Endothelial cell of umbilical vein (primary cell): ENCODE data around the gene RGPD4. TPM values are rescaled to one million over a fixed set of nuclear protein-coding genes. Genes with fewer than 3 reads are reported as not detected.

ENCODE experiments used
- BruUV-seq: library from RNA; stranded (reverse); fragments of 400-500 nt; replicated peaks from 2 replicates; lab custom pipeline; 2021; lab: Mats Ljungman, UMichigan
- CTCF ChIA-PET: fragments of 300-600, 350-600 bp; sonication (Branson Sonifier 250); formaldehyde crosslinking; loops from one replicate; lab custom pipeline; 2021; ENCODE audit warnings: antibody characterized with exemption, inconsistent platforms; lab: Charles Lee
- POLR2A ChIA-PET: fragments of 300-600, 350-600 bp; sonication (Branson Sonifier 250); formaldehyde crosslinking; loops from one replicate; lab custom pipeline; 2021; ENCODE audit warnings: antibody characterized with exemption, inconsistent platforms; lab: Charles Lee
- DNase-seq: peaks from one replicate; pipeline ENCODE4 v3.0.0-alpha.2; 2011; ENCODE audit warnings: low read depth, low spot score
- FAIRE-seq: peaks from 2 replicates; lab custom pipeline; 2011; peaks lifted over from hg19 to GRCh38; lab: Jason Lieb, UNC
- H2AFZ ChIP-seq: 2 replicates; pipeline ENCODE4 v1.6.0; 2012; ENCODE audit warnings: low read depth, low read length, control low read depth, inconsistent platforms
- H3K27ac ChIP-seq: 2 replicates; pipeline ENCODE4 v1.5.1; 2011; ENCODE audit warnings: low read depth, mild to moderate bottlenecking, control low read depth, low read length, moderate library complexity; ENCODE audit not compliant: insufficient read depth
- H3K27me3 ChIP-seq, 2 experiments: 2 replicates each; pipeline versions ENCODE4 v1.6.0 to v1.6.1; 2011; ENCODE audit warnings: low read length in 2 of 2, mixed read lengths in 1 of 2; ENCODE audit not compliant: control insufficient read depth in 2 of 2, insufficient read depth in 2 of 2
- H3K36me3 ChIP-seq, 2 experiments: 2 replicates in 1 of 2; 3 replicates in 1 of 2; pipeline ENCODE4 v1.5.1; 2011; ENCODE audit warnings: low read length in 2 of 2, mild to moderate bottlenecking in 1 of 2, moderate library complexity in 1 of 2; ENCODE audit not compliant: control insufficient read depth in 2 of 2, insufficient read depth in 2 of 2; ENCODE audit errors: extremely low read depth in 1 of 2
- H3K4me1 ChIP-seq: 3 replicates; pipeline ENCODE4 v1.5.1; 2011; ENCODE audit warnings: mild to moderate bottlenecking, low read length; ENCODE audit not compliant: control insufficient read depth, insufficient read depth; ENCODE audit errors: extremely low read depth
- H3K4me2 ChIP-seq: 2 replicates; pipeline ENCODE4 v1.6.1; 2011; ENCODE audit warnings: low read length, control low read depth, mixed read lengths; ENCODE audit not compliant: insufficient read depth
- H3K4me3 ChIP-seq, 3 experiments: fragments of 200-600 bp in 1 of 3; sonication (generic), shearing (Covaris generic) in 1 of 3; replicated peaks in 1 of 3; 2 replicates each; pipeline ENCODE4 v1.5.1; 2011 to 2016; ENCODE audit warnings: control low read depth in 3 of 3, low read length in 3 of 3, mild to moderate bottlenecking in 2 of 3, inconsistent platforms in 1 of 3, low read depth in 1 of 3, moderate library complexity in 1 of 3; ENCODE audit not compliant: insufficient read depth in 1 of 3
- H3K79me2 ChIP-seq: 2 replicates; pipeline ENCODE4 v1.6.0; 2012; ENCODE audit warnings: low read length, inconsistent platforms; ENCODE audit not compliant: control insufficient read depth, insufficient read depth
- H3K9ac ChIP-seq: replicated peaks from 2 replicates; pipeline ENCODE3; 2011; ENCODE audit warnings: low read length, control low read depth; ENCODE audit not compliant: insufficient read depth; ENCODE audit errors: extremely low read depth
- H3K9me1 ChIP-seq: replicated peaks from 3 replicates; pipeline ENCODE4 v1.6.0; 2011; ENCODE audit warnings: mild to moderate bottlenecking, low read length; ENCODE audit not compliant: control insufficient read depth, insufficient read depth; ENCODE audit errors: extremely low read depth
- H3K9me3 ChIP-seq: replicated peaks from 2 replicates; pipeline ENCODE4 v1.5.1; 2012; ENCODE audit warnings: low read length, inconsistent platforms; ENCODE audit not compliant: control insufficient read depth, insufficient read depth
- H4K20me1 ChIP-seq: replicated peaks from 2 replicates; pipeline ENCODE3; 2011; ENCODE audit warnings: mild to moderate bottlenecking, low read length; ENCODE audit not compliant: control insufficient read depth, insufficient read depth; ENCODE audit errors: extremely low read depth
- EZH2 ChIP-seq: IDR thresholded peaks from 2 replicates; pipeline ENCODE4 v1.6.1; 2012; ENCODE audit warnings: borderline replicate concordance, low read depth, mild to moderate bottlenecking, moderate library complexity, low read length, inconsistent platforms; ENCODE audit not compliant: severe bottlenecking
- FOS ChIP-seq: IDR thresholded peaks from 2 replicates; pipeline ENCODE4 v1.6.1; 2011; ENCODE audit warnings: mild to moderate bottlenecking, low read length, moderate library complexity, borderline replicate concordance; ENCODE audit not compliant: insufficient read depth
- GATA2 ChIP-seq: IDR thresholded peaks from 2 replicates; pipeline ENCODE4 v1.7.0; 2011; ENCODE audit warnings: low read depth, mild to moderate bottlenecking, moderate library complexity, mixed read lengths, low read length; ENCODE audit not compliant: insufficient read length, insufficient read depth
- JUN ChIP-seq: IDR thresholded peaks from 2 replicates; pipeline ENCODE4 v1.6.1; 2011; ENCODE audit warnings: borderline replicate concordance, low read depth; ENCODE audit not compliant: insufficient read length, insufficient read depth
- MYC ChIP-seq: IDR thresholded peaks from one replicate; pipeline ENCODE4 v1.6.1; 2011; ENCODE audit warnings: mild to moderate bottlenecking, low read depth, low read length
- POLR2A ChIP-seq: IDR thresholded peaks from 2 replicates; pipeline ENCODE4 v1.6.1; 2012; ENCODE audit warnings: low read depth, mild to moderate bottlenecking, control low read depth, low read length
- POLR2AphosphoS5 ChIP-seq: IDR thresholded peaks from 2 replicates; pipeline ENCODE4 v1.6.1; 2012; ENCODE audit warnings: low read depth, mild to moderate bottlenecking, control low read depth, low read length, moderate library complexity; ENCODE audit not compliant: insufficient read depth
- dilution Hi-C: fragments of 300-500 bp; cut with MboI; formaldehyde crosslinking; loops from one replicate; pipeline ENCODE4 v1.15.0; 2019; ENCODE audit warnings: low sequenced_read_pairs; ENCODE audit not compliant: extremely low pct_ligation_motif_present
- intact Hi-C: fragments of 100-400 bp; cut with micrococcal nuclease; formaldehyde crosslinking; loops from one replicate; pipeline ENCODE4 v1.10.0; 2022
- polyA plus RNA-seq, 4 experiments: library from polyadenylated mRNA; depleted of rRNA in 3 of 4; stranded (reverse) in 3 of 4; unstranded in 1 of 4; fragments of >200 nt; gene quantifications; 2 replicates each; pipeline versions ENCODE4 v1.2.1 to v1.2.3, GENCODE V29; 2011 to 2012; ENCODE audit warnings: missing spikeins in 1 of 4
- total RNA-seq: library from RNA; stranded (reverse); gene quantifications from 2 replicates; pipeline ENCODE4 v1.2.3, GENCODE V29; 2021
- TF ChIP-seq, protein P1 (sequence below): IDR thresholded peaks from 2 replicates; pipeline ENCODE4 v1.6.1; 2011; ENCODE audit not compliant: insufficient read depth, insufficient read length
- TF ChIP-seq, protein P2 (sequence below), 2 donors: IDR thresholded peaks; 1 replicate in 1 of 2; 2 replicates in 1 of 2; pipeline ENCODE4 v1.5.1; 2011; ENCODE audit warnings: low read length in 2 of 2, mild to moderate bottlenecking in 2 of 2, moderate library complexity in 2 of 2, control low read depth in 1 of 2, inconsistent platforms in 1 of 2, low read depth in 1 of 2; ENCODE audit not compliant: insufficient read depth in 1 of 2; ENCODE audit errors: extremely low read depth in 1 of 2

RGPD4 gene
- total and polyA plus RNA-seq, 2 donors (not counting 3 experiments of a cell fraction or from before 2014, with no cell fraction given), result not detected

DNA sequence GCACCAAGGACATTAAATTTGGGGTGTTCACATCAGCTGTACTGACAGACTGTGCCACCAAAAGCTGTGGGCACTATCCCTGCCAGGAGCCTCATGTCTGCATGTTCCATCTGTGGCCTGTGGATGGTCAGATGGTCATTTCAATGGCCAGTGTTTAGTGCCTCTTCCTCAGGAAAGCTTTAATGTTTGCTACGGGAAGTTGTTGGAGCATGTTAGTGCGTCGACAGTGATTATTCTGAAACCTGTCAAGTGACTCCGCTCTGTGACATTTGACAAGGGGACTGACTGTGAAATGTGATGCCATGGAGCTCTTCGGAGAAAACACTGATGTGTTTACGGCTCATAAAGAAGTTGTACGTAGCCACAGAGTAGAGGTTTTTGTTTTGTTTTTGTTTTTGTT lies 18.7 kb upstream of the RGPD4 start:
- FAIRE-seq, result no peak
- TF ChIP-seq FOS (no peak), GATA2 (no peak), JUN (no peak), POLR2A (no peak)
- TF ChIP-seq, protein P1, sequence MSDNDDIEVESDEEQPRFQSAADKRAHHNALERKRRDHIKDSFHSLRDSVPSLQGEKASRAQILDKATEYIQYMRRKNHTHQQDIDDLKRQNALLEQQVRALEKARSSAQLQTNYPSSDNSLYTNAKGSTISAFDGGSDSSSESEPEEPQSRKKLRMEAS, result no peak

DNA sequence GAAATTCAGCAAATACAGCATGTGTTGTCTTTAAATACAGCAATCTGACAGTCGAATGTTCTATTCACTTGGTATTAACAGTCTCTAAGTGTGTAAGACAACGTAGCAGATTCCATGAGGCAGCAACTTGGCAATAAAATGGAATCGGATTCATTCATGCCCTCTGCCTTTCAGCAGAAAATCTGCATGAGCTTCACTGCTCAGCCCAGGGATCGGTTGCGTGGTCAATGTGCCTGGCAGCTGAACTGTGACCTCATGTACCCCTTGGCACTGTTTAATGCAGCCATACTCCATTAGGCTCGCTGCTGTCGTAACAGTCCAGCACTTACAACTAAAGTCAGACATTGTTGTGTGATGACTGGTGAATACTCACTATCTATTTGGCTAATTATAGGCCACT lies 17.7 kb upstream of the RGPD4 start:
- H3K9me3 ChIP-seq, result no peaks in the 10 kb centered on the region
- POLR2A ChIA-PET, result no interaction called here
- H3K36me3 ChIP-seq, result no peaks in the 10 kb centered on the region
- DNase-seq (no peak), FAIRE-seq (no peak)
- H4K20me1 ChIP-seq, result no peaks in the 10 kb centered on the region
- no peak overlapping the region for H3K4me2 ChIP-seq
- H2AFZ ChIP-seq, result no peak overlapping the region
- H3K4me1 ChIP-seq, result no peaks in the 10 kb centered on the region
- TF ChIP-seq JUN (no peak), POLR2A (no peak), POLR2AphosphoS5 (no peak), FOS (no peak), EZH2 (no peak), MYC (no peak), GATA2 (no peak)
- TF ChIP-seq, protein P1, result no peak
- TF ChIP-seq, protein P2, sequence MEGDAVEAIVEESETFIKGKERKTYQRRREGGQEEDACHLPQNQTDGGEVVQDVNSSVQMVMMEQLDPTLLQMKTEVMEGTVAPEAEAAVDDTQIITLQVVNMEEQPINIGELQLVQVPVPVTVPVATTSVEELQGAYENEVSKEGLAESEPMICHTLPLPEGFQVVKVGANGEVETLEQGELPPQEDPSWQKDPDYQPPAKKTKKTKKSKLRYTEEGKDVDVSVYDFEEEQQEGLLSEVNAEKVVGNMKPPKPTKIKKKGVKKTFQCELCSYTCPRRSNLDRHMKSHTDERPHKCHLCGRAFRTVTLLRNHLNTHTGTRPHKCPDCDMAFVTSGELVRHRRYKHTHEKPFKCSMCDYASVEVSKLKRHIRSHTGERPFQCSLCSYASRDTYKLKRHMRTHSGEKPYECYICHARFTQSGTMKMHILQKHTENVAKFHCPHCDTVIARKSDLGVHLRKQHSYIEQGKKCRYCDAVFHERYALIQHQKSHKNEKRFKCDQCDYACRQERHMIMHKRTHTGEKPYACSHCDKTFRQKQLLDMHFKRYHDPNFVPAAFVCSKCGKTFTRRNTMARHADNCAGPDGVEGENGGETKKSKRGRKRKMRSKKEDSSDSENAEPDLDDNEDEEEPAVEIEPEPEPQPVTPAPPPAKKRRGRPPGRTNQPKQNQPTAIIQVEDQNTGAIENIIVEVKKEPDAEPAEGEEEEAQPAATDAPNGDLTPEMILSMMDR (IDR thresholded peaks at IDR 0.05; ENCODE audit: extremely low read depth in 1 of 2, insufficient read depth in 1 of 2, low read depth in 1 of 2, low read length in 2 of 2), result no peak
- CTCF ChIA-PET, result no interaction called here
- no TSS peak for BruUV-seq
- H3K27ac ChIP-seq, result no peak overlapping the region
- no peaks in the 10 kb centered on the region for H3K9me1 ChIP-seq
- H3K4me3 ChIP-seq, result no peak overlapping the region
- dilution Hi-C loops (no loop called here), intact Hi-C loops (no loop called here)
- H3K9ac ChIP-seq, result no peak overlapping the region
- H3K27me3 ChIP-seq, result no peaks in the 10 kb centered on the region
- no peaks in the 10 kb centered on the region for H3K79me2 ChIP-seq

More for the DNA sequence above, 18.7 kb upstream of the RGPD4 start:
- Histone ChIP-seq H2AFZ (no peak overlapping the region), H3K36me3 (no peaks in the 10 kb centered on the region), H3K27me3 (no peaks in the 10 kb centered on the region), H3K27ac (no peak overlapping the region), H4K20me1 (no peaks in the 10 kb centered on the region), H3K79me2 (no peaks in the 10 kb centered on the region), H3K9me1 (no peaks in the 10 kb centered on the region), H3K4me1 (no peaks in the 10 kb centered on the region), H3K4me2 (no peak overlapping the region), H3K9me3 (no peaks in the 10 kb centered on the region), H3K9ac (no peak overlapping the region), H3K4me3 (no peak overlapping the region)
- BruUV-seq, result no TSS peak
- intact Hi-C loops (no loop called here), dilution Hi-C loops (no loop called here)
- DNase-seq, result no peak
- ChIA-PET CTCF (no interaction called here), POLR2A (no interaction called here)
